Measurements from ENCODE around the gene MANBA. TPM values are rescaled to one million over a fixed set of nuclear protein-coding genes. Genes with fewer than 3 reads are reported as not detected.
"Not testable (repeated sequence)": the region's sequence is repeated elsewhere in the genome, so short reads cannot be mapped to it uniquely, and the experiment has no call there.

The MANBA gene
- polyA plus RNA-seq, 2 of the 4 experiments (the other 2 are of a cell fraction): 9.3 to 10.4 TPM

DNA sequence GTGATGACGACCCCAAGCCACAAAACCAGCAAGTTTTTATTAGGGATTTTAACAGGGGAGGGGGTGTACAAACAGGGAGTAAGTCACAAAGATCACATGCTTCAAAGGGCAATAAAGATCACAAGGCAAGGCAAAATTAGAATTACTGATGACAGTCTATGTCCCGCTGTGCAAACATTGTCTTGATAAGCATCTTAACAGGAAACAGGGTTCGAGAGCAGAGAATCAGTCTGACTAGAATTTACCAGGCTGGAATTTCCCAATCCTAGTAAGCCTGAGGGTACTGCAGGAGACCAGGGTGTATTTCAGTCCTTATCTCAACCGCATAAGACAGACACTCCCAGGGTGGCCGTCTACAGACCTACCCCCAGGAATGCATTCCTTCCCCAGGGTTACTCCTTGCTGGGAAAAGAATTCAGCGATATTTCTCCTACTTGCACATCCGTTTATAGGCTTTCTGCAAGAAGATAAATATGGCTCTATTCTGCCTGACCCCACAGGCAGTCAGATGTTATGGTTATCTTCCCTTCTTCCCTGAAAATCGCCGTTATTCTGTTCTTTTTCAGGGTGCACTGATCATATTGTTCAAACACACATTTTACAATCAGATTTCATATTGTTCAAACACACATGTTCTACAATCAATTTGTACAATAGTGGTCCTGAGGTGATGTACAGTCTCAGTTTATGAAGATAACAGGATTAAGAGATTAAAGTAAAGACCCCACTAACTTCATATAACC is 41.8 kb downstream of the MANBA start:
- CTCF ChIA-PET: not testable (repeated sequence)

DNA sequence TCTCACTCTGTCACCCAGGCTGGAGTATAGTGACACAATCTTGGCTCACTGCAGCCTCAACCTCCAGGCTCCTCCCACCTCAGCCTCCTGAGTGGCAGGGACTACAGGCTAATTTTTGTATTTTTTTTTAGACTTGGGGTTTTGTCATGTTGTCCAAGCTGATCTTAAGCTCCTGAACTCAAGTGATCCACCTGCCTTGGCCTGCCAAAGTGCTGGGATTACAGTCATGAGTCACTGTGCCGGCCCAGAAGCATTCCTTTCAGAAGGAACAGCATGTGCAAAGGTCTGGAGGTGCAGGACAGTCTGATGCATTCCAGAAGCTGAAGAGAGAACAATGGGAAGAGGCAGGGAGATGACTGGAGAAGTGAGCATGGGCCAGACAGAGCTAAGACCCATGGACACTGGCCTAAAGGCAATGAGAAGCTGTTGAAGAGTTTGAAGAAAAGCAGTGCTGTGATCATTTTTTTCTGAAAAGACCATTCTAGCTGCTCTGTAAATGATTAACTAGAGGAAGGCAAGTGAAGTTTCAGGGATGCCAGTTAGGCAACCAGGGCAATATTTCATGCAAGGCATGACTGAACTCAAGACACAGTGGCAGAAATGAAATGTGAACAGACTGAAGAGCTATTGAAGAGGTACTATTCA is 43.2 kb downstream of the MANBA start:
- DNase-seq (ENCODE audit: low read depth in 1 of 2, low spot score in 1 of 2) (peak in 1 of 2 experiments; percentile 44), FAIRE-seq (no peak), ATAC-seq (peak; percentile 82 to 83)
- ChIA-PET CTCF (no interaction called here), POLR2A (no interaction called here)
- no peak overlapping the region for H3K4me3 ChIP-seq
- peak overlapping the region; percentile 42 to 70; a peak in 5 of 6 replicates for H3K27ac ChIP-seq
- H3K4me2 ChIP-seq: peak overlapping the region; percentile 45; the same call in 2 of the 3 replicates
- WGBS (ENCODE audit: missing lambda C conversion rate): 0% methylated on average over 1 of the region's 1 CpG
- H3K4me1 ChIP-seq: peaks cover 27% of the 10 kb centered on the region
- TF ChIP-seq GATA3 (IDR thresholded peaks at IDR 0.05; ENCODE audit: borderline replicate concordance) (no peak), ZFP36 (IDR thresholded peaks at IDR 0.05; ENCODE audit: borderline replicate concordance, partially characterized antibody) (no peak), FOSL2 (IDR thresholded peaks at IDR 0.05) (no peak), FOSL2 (CRISPR knock-in tag; IDR thresholded peaks at IDR 0.05) (peak; percentile 20; the same call in 1 of the 2 replicates), ESRRA (IDR thresholded peaks at IDR 0.05; ENCODE audit: borderline replicate concordance, low read length) (no peak)
- H3K9me3 ChIP-seq: no peaks in the 10 kb centered on the region

More for the DNA sequence above, 41.8 kb downstream of the MANBA start:
- DNase-seq (ENCODE audit: low read depth in 1 of 2, low spot score in 1 of 2); POLR2A ChIA-PET; FAIRE-seq; H3K4me3 ChIP-seq; H3K9me3 ChIP-seq; ATAC-seq; H3K4me2 ChIP-seq: not testable (repeated sequence)
- Histone ChIP-seq H3K4me1 (peaks cover 17% of the 10 kb centered on the region; the same call in 2 of the 3 replicates), H3K27ac (peak overlapping the region in 1 of 2 experiments; percentile 70; a peak in 1 of 6 replicates)
- 87% methylated on average over 9 of the region's 9 CpGs for WGBS (ENCODE audit: missing lambda C conversion rate)

DNA sequence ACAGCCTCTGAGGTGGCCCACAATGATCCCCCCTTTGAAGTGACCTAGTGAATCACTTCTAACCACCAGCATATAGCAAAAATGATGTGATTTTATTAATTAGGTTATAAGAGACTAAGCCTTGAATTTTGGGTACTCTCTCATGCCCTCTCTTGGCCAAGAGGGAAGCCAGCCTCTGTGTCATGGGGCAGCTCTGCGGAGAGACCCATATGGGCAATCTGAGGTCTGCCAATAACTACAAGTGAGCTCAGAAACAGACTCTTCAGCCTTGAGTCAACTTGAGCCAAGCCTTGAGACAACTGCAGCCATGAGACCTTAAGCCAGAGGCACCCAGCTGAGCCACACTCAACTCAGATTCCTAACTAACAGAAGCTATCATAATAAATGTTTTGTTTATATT is 45.7 kb downstream of the MANBA start:
- no peak for TF ChIP-seq CHD2 (IDR thresholded peaks at IDR 0.05; ENCODE audit: low read length, partially characterized antibody)
- TF ChIP-seq ZFP36 (IDR thresholded peaks at IDR 0.05; ENCODE audit: borderline replicate concordance, partially characterized antibody): no peak
- no peak for TF ChIP-seq KDM1A (IDR thresholded peaks at IDR 0.05; ENCODE audit: low read depth)
- TF ChIP-seq RAD21 (conservative IDR thresholded peaks at IDR 0.05 in 1 of 2, IDR thresholded peaks at IDR 0.05 in 1 of 2): 0 out of 5 replicates have a peak, but pooled peaks of 1 of the 2 experiments have one; percentile 10
- no peak for TF ChIP-seq TP53 (CRISPR knock-in tag; IDR thresholded peaks at IDR 0.05)
- H3K4me2 ChIP-seq: no peak overlapping the region
- no peaks in the 10 kb centered on the region for H3K9me3 ChIP-seq
- no peak for FAIRE-seq
- ATAC-seq: peak in 1 of 2 experiments; percentile 51; a peak in 2 of 6 replicates
- no peak overlapping the region; a peak in 1 of 6 replicates for H3K27ac ChIP-seq
- POLR2A ChIA-PET: no interaction called here
- WGBS (ENCODE audit: missing lambda C conversion rate): 90% methylated on average over 1 of the region's 1 CpG
- peaks cover 30% of the 10 kb centered on the region for H3K4me1 ChIP-seq
- CTCF ChIA-PET: interaction anchor here (1.3 to 2.1 kb wide), 2 partner anchors 87 to 94 kb away, joined by 3 to 4 read pairs; no protein-coding TSS in a partner anchor
- H3K4me3 ChIP-seq: no peak overlapping the region
- no peak for DNase-seq (ENCODE audit: low read depth in 1 of 2, low spot score in 1 of 2)

DNA sequence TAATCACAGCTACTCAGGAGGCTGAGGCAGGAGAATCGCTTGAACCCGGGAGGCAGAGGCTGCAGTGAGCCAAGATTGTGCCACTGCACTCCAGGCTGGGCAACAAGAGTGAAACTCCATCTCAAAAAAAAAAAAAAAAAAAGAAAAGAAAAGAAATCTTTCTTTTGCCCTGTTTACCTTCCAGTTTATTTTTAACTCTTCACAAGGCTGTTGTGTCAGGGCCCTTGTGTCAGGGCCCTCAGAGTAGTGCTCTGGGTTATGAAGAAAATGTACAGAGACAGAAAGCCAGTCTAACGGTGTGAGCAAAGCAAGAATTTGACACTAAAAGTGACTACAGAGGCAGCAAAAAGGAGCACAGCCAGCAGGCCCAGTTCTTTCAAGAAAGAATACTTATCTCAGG is 47.0 kb downstream of the MANBA start:
- WGBS (ENCODE audit: missing lambda C conversion rate): 86% methylated on average over 3 of the region's 3 CpGs
- peaks cover 30% of the 10 kb centered on the region for H3K4me1 ChIP-seq
- H3K4me3 ChIP-seq; FAIRE-seq; H3K9me3 ChIP-seq; ATAC-seq; H3K27ac ChIP-seq; POLR2A ChIA-PET; DNase-seq (ENCODE audit: low read depth in 1 of 2, low spot score in 1 of 2): not testable (repeated sequence)
- CTCF ChIA-PET: interaction anchor here (0.9 to 2.1 kb wide), 2 partner anchors 16 to 86 kb away, joined by 3 to 4 read pairs; no protein-coding TSS in a partner anchor
- peak overlapping the region; percentile 45; the same call in 1 of the 3 replicates for H3K4me2 ChIP-seq

DNA sequence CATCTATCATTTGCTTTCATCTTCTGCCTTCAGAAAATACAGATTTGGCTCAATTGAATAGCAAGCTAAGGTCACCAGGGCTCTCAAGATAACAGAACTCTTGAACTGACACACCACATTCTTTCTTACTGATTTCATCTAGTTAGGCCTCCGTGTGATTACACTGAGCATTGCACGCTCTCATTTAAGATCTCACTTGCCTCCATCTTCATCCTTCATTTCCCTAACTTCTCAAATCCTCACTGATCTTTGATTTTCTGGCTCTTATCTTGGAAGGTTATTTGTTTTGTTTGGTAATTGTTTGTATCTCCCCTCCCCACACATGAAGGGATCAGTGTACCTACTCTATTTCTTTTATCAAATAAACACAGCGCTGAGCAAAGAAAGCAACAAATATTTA is 47.7 kb downstream of the MANBA start:
- peak; percentile 18 to 31 for DNase-seq (ENCODE audit: low read depth in 1 of 2, low spot score in 1 of 2)
- no peak overlapping the region for H3K4me3 ChIP-seq
- ATAC-seq: peak; percentile 80 to 87; a peak in 4 of 6 replicates
- peak overlapping the region; percentile 31 to 43; a peak in 3 of 6 replicates for H3K27ac ChIP-seq
- TF ChIP-seq SMC3 (IDR thresholded peaks at IDR 0.05) (no peak), POLR2A (IDR thresholded peaks at IDR 0.05; ENCODE audit: low read length) (no peak), NPAS2 (CRISPR knock-in tag; IDR thresholded peaks at IDR 0.05; ENCODE audit: borderline replicate concordance) (no peak), HOXA7 (CRISPR knock-in tag; IDR thresholded peaks at IDR 0.05) (no peak), CBX2 (IDR thresholded peaks at IDR 0.05; ENCODE audit: borderline replicate concordance, low read depth) (no peak)
- TF ChIP-seq, protein P1, sequence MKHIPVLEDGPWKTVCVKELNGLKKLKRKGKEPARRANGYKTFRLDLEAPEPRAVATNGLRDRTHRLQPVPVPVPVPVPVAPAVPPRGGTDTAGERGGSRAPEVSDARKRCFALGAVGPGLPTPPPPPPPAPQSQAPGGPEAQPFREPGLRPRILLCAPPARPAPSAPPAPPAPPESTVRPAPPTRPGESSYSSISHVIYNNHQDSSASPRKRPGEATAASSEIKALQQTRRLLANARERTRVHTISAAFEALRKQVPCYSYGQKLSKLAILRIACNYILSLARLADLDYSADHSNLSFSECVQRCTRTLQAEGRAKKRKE (CRISPR knock-in tag; IDR thresholded peaks at IDR 0.05; ENCODE audit: low read depth): no peak
- no peaks in the 10 kb centered on the region for H3K9me3 ChIP-seq
- no peak for FAIRE-seq
- ChIA-PET POLR2A (no interaction called here), CTCF (interaction anchor here (0.7 to 1.3 kb wide), 3 partner anchors 17 to 93 kb away, joined by 3 to 5 read pairs (median 3); no protein-coding TSS in a partner anchor)
- H3K4me1 ChIP-seq: peaks cover 26% of the 10 kb centered on the region
- 40% methylated on average over 3 of the region's 3 CpGs for WGBS (ENCODE audit: missing lambda C conversion rate)
- peak overlapping the region; percentile 45 for H3K4me2 ChIP-seq

All from A549 (cell line).